GM12872 (cell line): Measurements from ENCODE around the gene ADH5.

ENCODE experiments used
- TF ChIP-seq, protein P1 (sequence below): IDR thresholded peaks from 3 replicates; pipeline ENCODE4 v1.5.1; 2011; ENCODE audit warnings: low read depth, mild to moderate bottlenecking, low read length, moderate library complexity; ENCODE audit not compliant: insufficient read depth

Gene ADH5

DNA sequence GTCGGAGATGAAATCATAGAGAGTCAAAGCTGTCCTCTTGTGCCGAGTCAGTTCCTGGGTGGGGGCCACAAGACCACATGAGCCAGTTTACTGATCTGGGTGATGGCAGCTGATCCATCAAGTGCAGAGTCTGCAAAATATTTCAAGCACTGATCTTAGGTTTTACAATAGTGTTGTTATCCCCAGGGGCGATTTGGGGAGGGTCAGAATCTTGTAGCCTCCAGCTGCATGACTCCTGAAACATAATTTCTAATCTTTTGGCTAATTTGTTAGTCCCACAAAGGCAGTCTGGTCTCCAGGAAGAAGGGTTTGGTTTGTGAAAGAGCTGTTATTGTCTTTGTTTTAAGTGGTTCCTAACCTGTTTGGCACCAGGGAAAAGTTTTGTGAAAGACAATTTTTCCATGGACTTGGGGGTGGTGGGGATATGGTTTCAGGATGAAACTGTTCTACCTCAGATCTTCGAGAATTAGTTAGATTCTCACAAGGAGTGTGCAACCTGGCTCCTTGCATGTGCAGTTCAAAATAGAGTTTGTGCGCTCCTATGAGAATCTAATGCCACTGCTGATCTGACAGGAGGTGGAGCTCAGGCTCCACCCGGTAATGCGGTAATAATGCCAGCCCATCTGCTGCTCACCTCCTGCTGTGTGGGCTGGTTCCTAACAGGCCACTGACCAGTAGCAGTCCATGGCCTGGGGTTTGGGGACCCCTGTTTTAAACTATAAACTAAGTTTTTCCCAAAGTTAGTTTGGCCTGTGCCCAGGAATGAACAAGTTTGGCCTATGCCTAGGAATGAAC is 63.9 kb downstream of the ADH5 start:
- TF ChIP-seq, protein P1, sequence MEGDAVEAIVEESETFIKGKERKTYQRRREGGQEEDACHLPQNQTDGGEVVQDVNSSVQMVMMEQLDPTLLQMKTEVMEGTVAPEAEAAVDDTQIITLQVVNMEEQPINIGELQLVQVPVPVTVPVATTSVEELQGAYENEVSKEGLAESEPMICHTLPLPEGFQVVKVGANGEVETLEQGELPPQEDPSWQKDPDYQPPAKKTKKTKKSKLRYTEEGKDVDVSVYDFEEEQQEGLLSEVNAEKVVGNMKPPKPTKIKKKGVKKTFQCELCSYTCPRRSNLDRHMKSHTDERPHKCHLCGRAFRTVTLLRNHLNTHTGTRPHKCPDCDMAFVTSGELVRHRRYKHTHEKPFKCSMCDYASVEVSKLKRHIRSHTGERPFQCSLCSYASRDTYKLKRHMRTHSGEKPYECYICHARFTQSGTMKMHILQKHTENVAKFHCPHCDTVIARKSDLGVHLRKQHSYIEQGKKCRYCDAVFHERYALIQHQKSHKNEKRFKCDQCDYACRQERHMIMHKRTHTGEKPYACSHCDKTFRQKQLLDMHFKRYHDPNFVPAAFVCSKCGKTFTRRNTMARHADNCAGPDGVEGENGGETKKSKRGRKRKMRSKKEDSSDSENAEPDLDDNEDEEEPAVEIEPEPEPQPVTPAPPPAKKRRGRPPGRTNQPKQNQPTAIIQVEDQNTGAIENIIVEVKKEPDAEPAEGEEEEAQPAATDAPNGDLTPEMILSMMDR = no peak

DNA sequence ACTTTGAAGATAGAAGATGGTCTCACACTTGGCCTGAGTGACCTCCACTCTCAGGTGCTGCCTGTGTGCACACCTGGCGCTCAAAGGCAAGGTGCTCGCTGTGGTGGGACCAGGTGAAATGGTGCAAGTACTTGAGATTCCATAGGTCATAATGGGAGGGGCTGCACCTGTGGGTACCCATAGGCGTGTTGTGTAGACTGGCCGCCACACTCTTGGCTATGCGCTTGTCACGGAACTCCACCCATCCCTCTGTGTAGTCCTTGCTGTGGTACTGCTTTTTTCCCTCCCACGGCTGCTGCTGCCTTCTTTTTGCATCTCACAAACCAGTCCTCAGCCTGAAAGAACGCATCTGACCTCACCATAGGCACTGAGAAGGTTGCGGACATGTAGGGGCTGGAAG is 66.0 kb downstream of the ADH5 start:
- TF ChIP-seq, protein P1 = no peak

DNA sequence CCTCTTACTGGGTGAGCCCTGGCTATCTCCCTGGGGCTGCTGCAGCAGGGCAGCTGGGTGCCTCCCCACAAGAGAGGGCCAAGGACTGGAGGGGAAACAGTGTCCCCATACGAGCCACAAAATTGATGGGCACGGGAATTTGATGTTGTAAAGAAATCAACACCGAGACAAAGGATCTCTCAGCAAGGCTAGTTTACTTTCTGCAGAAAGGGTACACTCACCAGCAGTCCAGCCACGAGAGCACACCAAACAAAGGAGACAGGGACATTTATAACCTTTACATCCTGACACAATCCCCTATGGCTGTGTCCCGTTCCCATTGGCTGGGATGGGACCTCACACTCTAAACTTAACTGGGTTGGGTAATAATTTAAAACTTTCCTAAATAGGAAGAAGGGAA is 67.2 kb downstream of the ADH5 start:
- TF ChIP-seq, protein P1 = no peak
